ENCODE data around the gene MYLK3. TPM values are rescaled to one million over a fixed set of nuclear protein-coding genes. Genes with fewer than 3 reads are reported as not detected.
A peak's percentile ranks its signal among the peaks of the same experiment; 100 is the strongest.
"Not testable (repeated sequence)": the region's sequence is repeated elsewhere in the genome, so short reads cannot be mapped to it uniquely, and the experiment has no call there.

MYLK3 gene
- total RNA-seq, 1 donor from 2014 or later, result not detected

- no peak for TF ChIP-seq CTCF (IDR thresholded peaks at IDR 0.05; ENCODE audit: insufficient read depth, low read length, poor library complexity, severe bottlenecking)
- peak overlapping the region; percentile 76 for H3K4me3 ChIP-seq (ENCODE audit: low read depth, low read length)
These were observed 41.6 kb upstream of the MYLK3 start for GRCh38 chr16:46789499-46790414.

GRCh38 chr16:46788891-46789474 lies 40.8 kb upstream of the MYLK3 start:
- H3K27me3 ChIP-seq (ENCODE audit: control insufficient read depth, insufficient read depth, low read length), result no peaks in the 10 kb centered on the region
- DNase-seq (ENCODE audit: low read depth), result no peak
- H3K36me3 ChIP-seq (ENCODE audit: control insufficient read depth, insufficient read depth, low read length), result no peaks in the 10 kb centered on the region
- TF ChIP-seq CTCF (IDR thresholded peaks at IDR 0.05; ENCODE audit: insufficient read depth, low read length, poor library complexity, severe bottlenecking), result no peak
- H3K4me3 ChIP-seq (ENCODE audit: low read depth, low read length), result no peak overlapping the region

More at GRCh38 chr16:46789499-46790414, 41.6 kb upstream of the MYLK3 start:
- Histone ChIP-seq H3K27me3 (ENCODE audit: control insufficient read depth, insufficient read depth, low read length) (no peaks in the 10 kb centered on the region), H3K36me3 (ENCODE audit: control insufficient read depth, insufficient read depth, low read length) (no peaks in the 10 kb centered on the region)
- DNase-seq (ENCODE audit: low read depth), result no peak

- H3K4me3 ChIP-seq (ENCODE audit: low read depth, low read length), result no peak overlapping the region
- no peaks in the 10 kb centered on the region for H3K36me3 ChIP-seq (ENCODE audit: control insufficient read depth, insufficient read depth, low read length)
- no peaks in the 10 kb centered on the region for H3K27me3 ChIP-seq (ENCODE audit: control insufficient read depth, insufficient read depth, low read length)
- no peak for TF ChIP-seq CTCF (IDR thresholded peaks at IDR 0.05; ENCODE audit: insufficient read depth, low read length, poor library complexity, severe bottlenecking)
- no peak for DNase-seq (ENCODE audit: low read depth)
These were observed 39.8 kb upstream of the MYLK3 start for GRCh38 chr16:46787909-46788308.

- TF ChIP-seq CTCF (IDR thresholded peaks at IDR 0.05; ENCODE audit: insufficient read depth, low read length, poor library complexity, severe bottlenecking), result no peak
- no peak for DNase-seq (ENCODE audit: low read depth)
- H3K36me3 ChIP-seq (ENCODE audit: control insufficient read depth, insufficient read depth, low read length), result no peaks in the 10 kb centered on the region
- no peaks in the 10 kb centered on the region for H3K27me3 ChIP-seq (ENCODE audit: control insufficient read depth, insufficient read depth, low read length)
- no peak overlapping the region for H3K4me3 ChIP-seq (ENCODE audit: low read depth, low read length)
These were observed 37.1 kb upstream of the MYLK3 start for GRCh38 chr16:46785076-46785845.

GRCh38 chr16:46784569-46784968 lies 36.4 kb upstream of the MYLK3 start:
- H3K4me3 ChIP-seq (ENCODE audit: low read depth, low read length); H3K27me3 ChIP-seq (ENCODE audit: control insufficient read depth, insufficient read depth, low read length); DNase-seq (ENCODE audit: low read depth); H3K36me3 ChIP-seq (ENCODE audit: control insufficient read depth, insufficient read depth, low read length): not testable (repeated sequence)

- H3K36me3 ChIP-seq (ENCODE audit: control insufficient read depth, insufficient read depth, low read length), result no peaks in the 10 kb centered on the region
- H3K4me3 ChIP-seq (ENCODE audit: low read depth, low read length), result no peak overlapping the region
- no peak for TF ChIP-seq CTCF (IDR thresholded peaks at IDR 0.05; ENCODE audit: insufficient read depth, low read length, poor library complexity, severe bottlenecking)
- H3K27me3 ChIP-seq (ENCODE audit: control insufficient read depth, insufficient read depth, low read length), result no peaks in the 10 kb centered on the region
- no peak for DNase-seq (ENCODE audit: low read depth)
These were observed 35.7 kb upstream of the MYLK3 start for GRCh38 chr16:46783800-46784199.

Data from kidney epithelial cell (primary cell).